SH-SY5Y (cell line): ENCODE results near the gene POU2AF1.

Experiments
- GATA2 ChIP-seq: IDR thresholded peaks from 2 replicates; pipeline ENCODE4 v1.6.1; 2011; ENCODE audit warnings: mild to moderate bottlenecking, low read depth, low read length
- GATA3 ChIP-seq: IDR thresholded peaks from 2 replicates; pipeline ENCODE4 v1.6.1; 2011; ENCODE audit warnings: low read depth, mild to moderate bottlenecking, low read length, moderate library complexity

GRCh38 chr11:111361874-111362273 lies 17.2 kb downstream of the POU2AF1 start:
- no peak for TF ChIP-seq GATA2
- no peak for TF ChIP-seq GATA3
